ENCODE results near the gene CCDC3.
A peak's percentile ranks its signal among the peaks of the same experiment; 100 is the strongest.

Gene CCDC3

DNA sequence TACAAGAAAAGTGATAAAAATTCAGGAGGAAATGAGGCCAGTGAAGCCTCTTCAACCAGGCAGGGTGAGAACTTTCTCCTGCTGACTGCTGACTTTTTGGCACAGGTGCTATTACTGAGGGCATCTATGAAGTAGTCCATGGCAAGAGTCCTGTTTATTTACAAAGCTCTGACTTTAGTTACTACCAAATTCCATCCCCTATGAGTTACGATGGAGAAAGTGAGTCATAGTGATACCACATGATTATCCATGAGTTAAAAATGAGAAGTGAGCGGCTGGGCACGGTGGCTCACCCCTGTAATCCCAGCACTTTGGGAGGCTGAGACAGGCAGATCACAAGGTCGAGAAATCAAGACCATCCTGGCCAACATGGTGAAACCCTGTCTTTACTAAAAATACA is 19.9 kb downstream of the CCDC3 start:
- H3K4me3 ChIP-seq (ENCODE audit: low read depth, low read length) = no peak overlapping the region
- TF ChIP-seq, protein P1, sequence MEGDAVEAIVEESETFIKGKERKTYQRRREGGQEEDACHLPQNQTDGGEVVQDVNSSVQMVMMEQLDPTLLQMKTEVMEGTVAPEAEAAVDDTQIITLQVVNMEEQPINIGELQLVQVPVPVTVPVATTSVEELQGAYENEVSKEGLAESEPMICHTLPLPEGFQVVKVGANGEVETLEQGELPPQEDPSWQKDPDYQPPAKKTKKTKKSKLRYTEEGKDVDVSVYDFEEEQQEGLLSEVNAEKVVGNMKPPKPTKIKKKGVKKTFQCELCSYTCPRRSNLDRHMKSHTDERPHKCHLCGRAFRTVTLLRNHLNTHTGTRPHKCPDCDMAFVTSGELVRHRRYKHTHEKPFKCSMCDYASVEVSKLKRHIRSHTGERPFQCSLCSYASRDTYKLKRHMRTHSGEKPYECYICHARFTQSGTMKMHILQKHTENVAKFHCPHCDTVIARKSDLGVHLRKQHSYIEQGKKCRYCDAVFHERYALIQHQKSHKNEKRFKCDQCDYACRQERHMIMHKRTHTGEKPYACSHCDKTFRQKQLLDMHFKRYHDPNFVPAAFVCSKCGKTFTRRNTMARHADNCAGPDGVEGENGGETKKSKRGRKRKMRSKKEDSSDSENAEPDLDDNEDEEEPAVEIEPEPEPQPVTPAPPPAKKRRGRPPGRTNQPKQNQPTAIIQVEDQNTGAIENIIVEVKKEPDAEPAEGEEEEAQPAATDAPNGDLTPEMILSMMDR (IDR thresholded peaks at IDR 0.05; ENCODE audit: control insufficient read depth, extremely low read depth, insufficient read depth) = no peak
- DNase-seq (ENCODE audit: low read depth) = no peak

DNA sequence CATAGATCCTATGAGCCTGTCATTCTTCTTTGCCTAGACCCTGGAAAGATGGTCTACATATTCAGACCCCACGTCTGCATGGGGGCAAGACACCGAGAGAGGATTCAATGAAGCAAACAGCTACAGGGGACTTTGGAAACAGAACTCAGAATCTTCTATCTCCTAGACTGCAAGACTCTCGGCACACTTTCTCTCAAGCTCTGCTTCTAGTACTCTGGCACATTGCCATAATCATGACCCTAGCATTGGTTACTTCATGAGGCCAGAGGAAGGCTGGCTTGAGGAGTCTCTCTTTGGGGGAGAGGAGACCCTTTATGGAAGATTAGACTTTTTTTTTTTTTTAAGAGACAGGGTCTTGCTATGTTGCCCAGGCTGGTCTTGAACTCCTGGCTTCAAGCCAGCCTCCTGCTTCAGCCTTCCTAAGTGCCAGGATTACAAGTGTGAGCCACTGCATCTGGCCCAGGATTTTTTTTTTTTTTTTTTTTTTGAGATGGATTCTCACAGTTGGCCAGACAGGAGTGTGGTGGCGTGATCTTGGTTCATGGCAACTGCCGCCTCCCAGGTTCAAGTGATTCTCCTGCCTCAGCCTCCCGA is 20.7 kb downstream of the CCDC3 start:
- no peak for DNase-seq (ENCODE audit: low read depth)
- TF ChIP-seq, protein P1 (IDR thresholded peaks at IDR 0.05; ENCODE audit: control insufficient read depth, extremely low read depth, insufficient read depth) = no peak
- H3K4me3 ChIP-seq (ENCODE audit: low read depth, low read length) = no peak overlapping the region

DNA sequence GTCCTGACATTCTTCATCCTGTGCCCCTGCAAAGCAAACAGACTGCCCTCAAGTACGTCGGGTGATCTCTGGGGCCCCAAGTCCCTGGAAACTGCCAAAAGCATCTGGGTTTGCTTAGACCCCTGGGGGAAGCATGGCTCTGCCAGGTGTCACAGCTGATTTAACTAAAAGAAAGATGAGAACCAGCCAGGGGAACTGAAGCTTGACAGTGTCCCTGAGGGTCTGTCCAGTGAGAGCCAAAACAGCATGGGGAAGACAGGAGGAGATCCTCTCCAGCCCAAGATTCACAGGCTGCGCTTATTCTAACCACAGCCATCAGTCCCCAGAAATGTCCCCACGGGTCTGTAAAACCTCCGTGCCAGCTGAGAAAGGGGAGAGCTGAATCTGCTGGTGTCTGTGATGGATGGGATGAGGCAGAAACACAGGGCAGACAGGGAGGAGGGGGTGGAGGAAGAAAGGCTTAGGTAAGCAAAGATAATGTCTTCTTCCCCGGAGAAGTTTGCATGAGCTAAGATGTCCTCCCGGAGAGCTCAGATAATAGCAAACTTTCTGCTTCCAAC is 21.3 kb downstream of the CCDC3 start:
- no peak for DNase-seq (ENCODE audit: low read depth)
- TF ChIP-seq, protein P1 (IDR thresholded peaks at IDR 0.05; ENCODE audit: control insufficient read depth, extremely low read depth, insufficient read depth) = no peak
- H3K4me3 ChIP-seq (ENCODE audit: low read depth, low read length) = no peak overlapping the region

DNA sequence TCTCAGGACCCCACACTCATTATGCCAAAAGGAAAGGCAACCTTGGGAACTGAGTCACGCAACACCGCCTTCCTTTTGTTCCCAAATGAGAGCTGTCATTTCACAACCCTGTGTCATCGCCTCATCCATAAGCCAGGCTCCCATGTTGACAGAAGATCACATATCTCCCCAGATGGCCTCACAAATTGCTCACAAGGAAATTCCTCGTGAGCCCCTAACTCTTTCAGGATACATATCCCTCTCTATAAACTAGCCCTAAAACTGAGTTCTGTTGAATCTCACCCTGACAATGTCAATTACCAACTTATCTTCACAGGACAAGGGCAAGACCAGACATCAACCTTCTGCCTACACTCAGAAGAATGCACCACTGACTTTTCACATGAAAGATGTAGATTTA is 22.6 kb downstream of the CCDC3 start:
- H3K4me3 ChIP-seq (ENCODE audit: low read depth, low read length) = no peak overlapping the region
- TF ChIP-seq, protein P1 (IDR thresholded peaks at IDR 0.05; ENCODE audit: control insufficient read depth, extremely low read depth, insufficient read depth) = no peak
- no peak for DNase-seq (ENCODE audit: low read depth)

DNA sequence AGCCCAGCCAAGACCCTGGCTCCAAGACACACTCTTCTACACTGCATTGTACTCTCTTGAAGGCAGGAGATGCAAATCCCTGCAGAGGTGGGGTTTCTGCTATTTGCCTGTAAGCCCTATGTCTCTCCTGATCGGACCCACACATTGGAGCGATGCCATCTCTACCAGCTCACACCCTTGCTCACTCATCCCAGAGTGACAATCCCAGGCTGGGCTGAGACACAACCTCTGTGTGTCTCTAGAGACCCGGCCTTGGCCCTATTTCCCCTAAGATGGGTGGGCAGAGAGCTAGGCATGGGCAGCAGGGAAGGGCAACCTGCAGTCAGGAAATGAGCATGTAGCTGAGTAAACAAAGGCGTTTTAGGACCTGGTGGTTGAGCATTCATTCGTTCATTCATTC is 25.6 kb downstream of the CCDC3 start:
- no peak for DNase-seq (ENCODE audit: low read depth)
- TF ChIP-seq, protein P1 (IDR thresholded peaks at IDR 0.05; ENCODE audit: control insufficient read depth, extremely low read depth, insufficient read depth) = no peak
- H3K4me3 ChIP-seq (ENCODE audit: low read depth, low read length) = no peak overlapping the region

DNA sequence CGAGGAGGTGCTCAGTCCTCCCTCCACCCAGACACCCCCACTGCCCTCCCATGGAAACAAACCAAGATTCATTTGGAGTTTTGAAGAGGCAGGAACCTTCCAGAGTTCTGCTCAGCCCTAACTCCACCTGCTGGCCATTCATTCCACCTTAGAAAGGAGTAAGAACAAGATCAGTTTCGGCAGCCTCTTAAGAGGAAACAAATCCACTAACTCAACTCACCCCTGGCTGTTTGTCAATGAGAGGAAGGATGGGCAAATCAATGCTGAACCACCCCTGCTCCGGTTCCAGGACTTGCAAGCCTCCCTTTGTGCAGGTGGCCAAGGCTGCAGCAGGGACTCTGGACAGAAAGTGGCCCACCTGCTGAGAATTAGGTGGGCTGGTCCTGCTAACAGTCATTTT is 26.2 kb downstream of the CCDC3 start:
- no peak overlapping the region for H3K4me3 ChIP-seq (ENCODE audit: low read depth, low read length)
- DNase-seq (ENCODE audit: low read depth) = no peak
- TF ChIP-seq, protein P1 (IDR thresholded peaks at IDR 0.05; ENCODE audit: control insufficient read depth, extremely low read depth, insufficient read depth) = peak; percentile 62
